A673 (cell line): ENCODE data around the gene TMEM223. TPM values are rescaled to one million over a fixed set of nuclear protein-coding genes. Genes with fewer than 3 reads are reported as not detected.

Experiments used
- BruUV-seq: library from RNA; stranded (reverse); fragments of 400-500 nt; replicated peaks from 2 replicates; lab custom pipeline; 2021; lab: Mats Ljungman, UMichigan
- CTCF ChIA-PET: fragments of 300-600 bp; sonication (Branson Sonifier 250); formaldehyde crosslinking; loops from one replicate; lab custom pipeline; 2022; ENCODE audit warnings: antibody characterized with exemption; lab: Charles Lee
- POLR2A ChIA-PET: fragments of 300-600 bp; sonication (Branson Sonifier 250); formaldehyde crosslinking; loops from one replicate; lab custom pipeline; 2022; ENCODE audit warnings: antibody characterized with exemption; ENCODE audit not compliant: low non-redundant PET; lab: Charles Lee
- DNase-seq: peaks from one replicate; pipeline ENCODE4 v3.0.0-alpha.2; 2015; ENCODE audit warnings: low spot score
- H3K27ac ChIP-seq: fragments of 200-600 bp; sonication (generic); 2 replicates; pipeline ENCODE4 v1.5.1; 2016; ENCODE audit warnings: mixed run types, low read depth, mild to moderate bottlenecking, mixed read lengths, antibody characterized with exemption, low read length; ENCODE audit not compliant: poor library complexity, severe bottlenecking
- H3K27me3 ChIP-seq: fragments of 200-600 bp; sonication (generic); replicated peaks from 2 replicates; pipeline ENCODE4 v1.6.1; 2017; ENCODE audit warnings: mixed run types, low read depth, mild to moderate bottlenecking, mixed read lengths, antibody characterized with exemption, low read length; ENCODE audit not compliant: insufficient read depth, poor library complexity
- H3K36me3 ChIP-seq: fragments of 200-600 bp; sonication (generic); 2 replicates; pipeline ENCODE4 v1.6.1; 2016; ENCODE audit warnings: mixed run types, mild to moderate bottlenecking, mixed read lengths, antibody characterized with exemption, low read length; ENCODE audit not compliant: insufficient read depth, poor library complexity, severe bottlenecking
- H3K4me1 ChIP-seq: fragments of 200-600 bp; sonication (generic); 2 replicates; pipeline ENCODE4 v1.6.1; 2017; ENCODE audit warnings: mixed run types, mild to moderate bottlenecking, mixed read lengths, antibody characterized with exemption, low read length; ENCODE audit not compliant: insufficient read depth, poor library complexity, severe bottlenecking
- H3K4me3 ChIP-seq: fragments of 200-600 bp; sonication (generic); 2 replicates; pipeline ENCODE4 v1.5.1; 2016; ENCODE audit warnings: low read depth, mixed run types, mild to moderate bottlenecking, mixed read lengths, low read length; ENCODE audit not compliant: poor library complexity, severe bottlenecking
- H3K9me3 ChIP-seq: fragments of 200-600 bp; sonication (generic); 2 replicates; pipeline ENCODE4 v1.6.1; 2016; ENCODE audit warnings: mixed run types, low read depth, mild to moderate bottlenecking, mixed read lengths, antibody characterized with exemption, low read length; ENCODE audit not compliant: poor library complexity, severe bottlenecking
- CTCF ChIP-seq: fragments of 300-800, 200-600 bp; sonication (generic); conservative IDR thresholded peaks from 2 replicates; pipeline ENCODE4 v1.5.1; 2017; ENCODE audit warnings: low read depth, mild to moderate bottlenecking, antibody characterized with exemption, low read length, moderate library complexity, mixed read lengths
- EZH2 ChIP-seq: fragments of 200-600 bp; sonication (generic); IDR thresholded peaks from 2 replicates; pipeline ENCODE4 v1.6.1; 2017; ENCODE audit warnings: borderline replicate concordance, low read depth, mild to moderate bottlenecking, mixed read lengths, antibody characterized with exemption, low read length; ENCODE audit not compliant: poor library complexity, severe bottlenecking
- intact Hi-C: fragments of 100-400 bp; cut with micrococcal nuclease; formaldehyde crosslinking; loops from one replicate; pipeline ENCODE4 v1.10.0; 2022; ENCODE audit not compliant: unreplicated experiment
- total RNA-seq: library from RNA; stranded (reverse); gene quantifications from 2 replicates; pipeline ENCODE4 v1.2.3, GENCODE V29; 2021

Gene TMEM223
- total RNA-seq, 1 experiment from 2014 or later = 29.3 TPM

DNA sequence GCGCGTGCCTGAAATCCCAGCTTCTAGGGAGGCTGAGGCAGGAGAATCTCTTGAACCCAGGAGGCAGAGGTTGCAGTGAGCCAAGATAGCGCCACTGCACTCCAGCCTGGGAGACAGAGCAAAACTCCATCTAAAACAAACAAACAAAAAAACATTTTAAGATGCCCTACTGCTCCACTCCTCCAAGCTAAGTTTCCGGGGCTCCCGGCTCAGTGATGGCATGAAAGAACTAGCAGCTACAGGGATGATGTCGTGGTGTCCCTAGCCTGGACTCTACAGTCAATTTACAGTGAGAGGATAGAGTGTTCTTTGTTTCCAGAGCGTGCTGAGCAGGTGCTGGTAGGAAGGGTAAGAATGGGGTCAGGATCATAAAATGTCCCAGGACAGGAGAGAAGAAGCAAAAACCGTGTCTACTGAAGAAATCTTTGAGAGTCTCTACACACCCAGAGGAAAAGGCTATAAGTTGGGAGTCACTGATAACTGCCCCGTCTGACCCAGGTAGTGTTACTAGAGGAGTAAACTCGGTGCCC, 36.7 kb downstream of the TMEM223 start:
- intact Hi-C loops = no loop called here
- DNase-seq = no peak
- Histone ChIP-seq H3K4me3 (no peak overlapping the region), H3K9me3 (no peaks in the 10 kb centered on the region), H3K36me3 (peaks cover 4% of the 10 kb centered on the region), H3K27ac (no peak overlapping the region), H3K27me3 (no peaks in the 10 kb centered on the region), H3K4me1 (peaks cover 6% of the 10 kb centered on the region)
- ChIA-PET CTCF (no interaction called here), POLR2A (no interaction called here)
- TF ChIP-seq CTCF = no peak
- no peak for TF ChIP-seq EZH2
- no TSS peak for BruUV-seq

DNA sequence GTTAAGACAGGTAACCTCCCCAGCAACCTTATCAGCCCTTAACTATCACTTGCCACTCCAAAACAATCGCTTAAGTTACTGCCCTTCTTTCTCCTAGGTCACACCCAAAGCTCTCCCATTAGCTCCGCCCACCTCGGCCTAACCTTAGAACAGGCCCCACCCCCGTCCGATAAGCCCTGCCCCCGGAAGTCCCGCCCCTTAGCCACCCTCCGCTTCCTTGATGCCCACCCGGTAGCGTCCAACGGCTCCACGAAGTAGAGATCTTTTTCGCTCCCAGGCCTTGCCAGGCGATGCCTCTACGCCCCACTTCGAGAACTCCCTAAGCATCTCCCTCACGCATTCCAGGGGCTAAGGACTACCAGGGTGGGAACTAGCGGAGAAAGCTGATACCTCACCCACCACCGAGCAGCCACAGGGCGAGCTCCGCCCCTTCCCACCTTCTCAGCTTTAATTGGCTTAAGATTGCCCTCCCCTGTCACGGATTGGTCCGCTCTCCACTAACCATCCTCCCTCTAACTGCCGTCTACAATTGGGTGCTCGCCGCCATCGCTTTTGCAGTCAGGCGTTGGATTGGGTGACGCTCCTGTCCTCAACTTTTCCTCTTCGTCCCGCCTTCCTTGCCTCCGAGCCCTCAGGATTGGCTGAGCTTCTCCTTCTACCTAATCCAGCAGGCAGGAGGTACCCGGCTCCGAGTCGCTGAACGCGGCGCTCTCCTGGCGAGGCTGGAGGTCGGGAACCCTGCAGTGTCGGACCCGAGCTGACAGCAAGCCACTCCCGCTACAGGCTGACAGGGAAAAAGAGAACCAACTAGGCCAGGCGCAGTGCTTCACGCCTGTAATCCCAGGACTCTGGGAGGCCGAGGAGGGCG, 37.8 kb downstream of the TMEM223 start, which contains the start of gene ZBTB3:
Gene ZBTB3 (minus strand): TSS at position 425 of the 868 bp plus-strand sequence. CDS start 496 bp downstream, outside the sequence.
- BruUV-seq = no TSS peak

More for the DNA sequence above, 37.8 kb downstream of the TMEM223 start, which contains the start of gene ZBTB3:
- no peaks in the 10 kb centered on the region for H3K9me3 ChIP-seq
- ChIA-PET CTCF (interaction anchor here (0.6 to 1.4 kb wide), 6 partner anchors 13 to 359 kb away, joined by 3 to 6 read pairs (median 4); partner anchors contain the start of genes SLC3A2 and TAF6L), POLR2A (interaction anchor here (0.5 to 1.1 kb wide), 9 partner anchors 17 to 1108 kb away, joined by 3 to 23 read pairs (median 4); partner anchors contain the start of genes C11orf98, CSKMT, HNRNPUL2 and STX5)
- peaks cover 6% of the 10 kb centered on the region for H3K4me1 ChIP-seq
- intact Hi-C loops = no loop called here
- no peak for TF ChIP-seq CTCF
- peaks cover 4% of the 10 kb centered on the region for H3K36me3 ChIP-seq
- DNase-seq = peak; percentile 100
- peak within 1 kb of the TSS; percentile 62 for H3K4me3 ChIP-seq
- peak within 1 kb of the TSS; percentile 88 for H3K27ac ChIP-seq
- no peaks in the 10 kb centered on the region for H3K27me3 ChIP-seq
